Right ventricle myocardium inferior (tissue), 1 donor: ENCODE measurements around the gene RREB1. TPM values are rescaled to one million over a fixed set of nuclear protein-coding genes. Genes with fewer than 3 reads are reported as not detected.

Experiments used
- ATAC-seq: fragments of 200-7000 bp; cut with Tn5 transposase; one replicate; pipeline ENCODE4 v1.9.1; 2020; ENCODE audit warnings: mild to moderate bottlenecking, moderate library complexity
- DNase-seq: peaks from one replicate; pipeline ENCODE4 v3.0.0; 2021; ENCODE audit errors: missing footprints
- intact Hi-C: fragments of 100-400 bp; cut with DNase I; formaldehyde crosslinking; loops from one replicate; pipeline ENCODE4 v1.11.0; 2022
- total RNA-seq: library from RNA; stranded (reverse); fragmentation: NEBNext Ultra II Directional; extraction: Animal tissue kit (Norgen Biotek cat#: 25700); gene quantifications from one replicate; pipeline ENCODE4 v1.2.1, GENCODE V29; 2021
- donor health status: DM: no; HTN: yes; CAD: no; lungs with severe emphysema.

The RREB1 gene
- total RNA-seq, 1 donor from 2014 or later: 34.2 TPM

DNA sequence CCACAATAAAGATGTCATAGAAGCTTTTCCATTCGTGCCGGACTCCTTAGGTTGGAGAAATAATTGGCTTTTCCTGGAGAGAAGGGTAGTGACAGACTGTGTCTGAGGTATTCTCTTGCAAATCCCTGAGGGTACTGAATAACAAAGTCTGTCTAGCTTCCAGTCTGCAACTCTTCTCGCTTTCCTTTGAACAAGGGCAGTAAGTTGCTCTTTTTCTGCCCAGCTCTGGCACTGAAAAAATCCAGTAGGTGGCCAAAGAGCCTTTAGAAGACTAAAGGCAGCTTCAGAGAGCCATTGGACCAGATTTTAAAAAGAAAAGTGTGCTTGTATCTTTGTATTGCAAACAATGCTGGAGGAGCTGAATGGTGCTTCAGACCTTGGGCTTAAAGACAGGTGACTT lies 20.7 kb upstream of the RREB1 start:
- ATAC-seq: no peak

DNA sequence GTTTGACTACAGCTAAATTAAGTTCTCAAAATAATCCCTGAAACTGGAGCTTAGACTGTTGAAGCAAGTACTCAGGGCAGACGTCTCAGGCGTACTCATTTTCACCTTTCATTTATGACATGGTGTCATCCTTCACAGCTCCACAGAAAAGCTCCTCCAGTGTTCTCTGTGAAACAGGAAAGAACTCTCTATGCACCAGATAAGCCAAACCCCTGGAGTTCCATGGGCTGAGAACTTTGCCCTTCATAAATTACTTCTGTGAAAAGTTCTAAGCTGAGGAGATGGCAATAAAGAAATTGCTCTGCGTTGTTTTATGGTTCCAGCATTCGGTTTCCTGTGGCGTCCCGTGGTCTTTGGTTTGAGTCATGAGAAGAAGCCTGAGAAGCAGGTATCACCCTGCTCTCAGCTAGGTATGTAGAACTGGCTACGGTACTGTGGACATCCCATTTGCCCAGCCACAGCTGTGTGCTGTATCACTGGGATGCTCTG lies 20.2 kb upstream of the RREB1 start:
- intact Hi-C loops: no loop called here
- no peak for DNase-seq
- no peak for ATAC-seq

More for the DNA sequence above, 20.7 kb upstream of the RREB1 start:
- DNase-seq: no peak
- intact Hi-C loops: no loop called here

DNA sequence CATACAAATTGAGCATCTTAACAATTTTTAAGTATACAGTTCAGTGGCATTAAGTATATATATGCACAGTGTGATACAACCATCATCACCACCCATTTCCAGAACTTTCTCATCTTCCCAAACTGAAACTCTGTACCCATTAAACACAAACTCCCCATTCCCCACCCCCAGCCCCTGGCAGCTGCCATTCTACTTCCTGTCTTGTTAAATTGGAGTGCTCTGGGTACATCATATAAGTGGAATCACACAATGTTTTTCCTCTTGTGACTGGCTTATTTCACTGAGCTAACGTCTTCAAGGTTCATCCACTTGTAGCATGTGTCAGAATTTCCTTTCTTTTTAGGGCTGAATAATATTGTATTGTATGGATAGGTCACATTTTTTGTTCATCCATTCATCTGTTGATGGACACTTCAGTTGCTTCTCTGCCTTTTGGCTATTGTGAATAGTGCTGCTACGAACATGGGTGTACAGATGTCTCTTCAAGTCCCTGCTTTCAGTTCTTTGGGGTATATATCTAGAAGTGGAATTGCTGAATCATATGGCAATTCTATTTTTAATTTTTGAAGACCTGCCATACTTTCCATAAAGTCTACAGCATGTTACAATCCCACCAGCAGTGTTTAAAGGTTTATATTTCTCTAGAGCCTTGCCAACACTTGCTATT lies 19.6 kb upstream of the RREB1 start:
- DNase-seq (no peak), ATAC-seq (no peak)
- intact Hi-C loops: no loop called here

DNA sequence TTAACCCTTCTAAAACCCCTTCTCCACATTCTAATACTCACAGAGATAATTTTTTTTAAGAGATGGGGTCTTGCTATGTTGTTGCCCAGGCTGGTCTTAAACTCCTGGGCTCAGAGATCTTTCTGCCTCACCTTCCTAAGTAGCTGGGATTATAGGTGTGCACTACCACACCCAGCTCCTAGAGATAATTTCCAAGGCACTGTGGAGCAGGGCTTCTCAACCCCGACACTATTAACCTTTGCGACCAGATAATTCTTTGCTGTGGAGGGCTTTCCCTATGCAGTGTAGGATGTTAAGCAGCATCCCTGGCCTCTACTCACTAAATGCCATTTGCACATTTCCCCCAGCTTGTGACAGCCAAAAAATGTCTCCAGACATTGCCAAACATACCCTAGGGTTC lies 8.8 kb upstream of the RREB1 start:
- intact Hi-C loops: no loop called here
- ATAC-seq: no peak
- DNase-seq: no peak

DNA sequence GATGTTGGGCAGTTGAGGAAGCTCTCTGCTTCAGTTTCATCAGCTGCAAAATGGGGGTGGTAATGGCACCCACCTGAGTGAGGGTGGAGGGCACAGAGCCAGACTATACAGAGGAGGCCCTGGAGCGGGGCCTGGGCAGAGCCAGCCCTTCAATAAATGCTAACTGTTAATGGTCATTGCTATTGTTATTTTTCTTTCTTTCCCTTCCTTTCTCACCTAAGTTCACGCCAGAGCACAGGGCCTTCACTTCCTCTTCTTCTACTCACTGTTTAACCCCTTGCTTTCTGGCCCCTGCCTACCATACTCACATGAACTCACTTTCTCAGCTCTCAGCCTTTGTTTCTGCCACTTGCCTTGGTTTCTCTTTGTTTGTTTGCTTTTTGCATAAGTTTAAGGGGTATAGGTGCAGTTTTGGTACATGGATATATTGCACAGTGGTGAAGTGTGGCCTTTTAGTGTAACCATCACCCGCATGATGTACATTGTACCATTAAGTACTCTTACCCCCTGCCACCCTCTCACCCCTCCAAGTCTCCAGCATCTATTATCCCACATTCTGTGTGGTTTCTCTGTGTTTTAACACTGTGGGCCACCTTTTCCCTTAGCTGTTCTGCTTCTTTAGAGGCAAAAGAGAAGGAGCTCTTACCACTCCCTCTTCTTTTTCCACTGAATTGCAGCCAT lies 7.5 kb upstream of the RREB1 start:
- ATAC-seq (no peak), DNase-seq (no peak)
- intact Hi-C loops: loop anchor here (10.0 kb wide), 1 partner anchor 175 kb away; no protein-coding TSS in a partner anchor

DNA sequence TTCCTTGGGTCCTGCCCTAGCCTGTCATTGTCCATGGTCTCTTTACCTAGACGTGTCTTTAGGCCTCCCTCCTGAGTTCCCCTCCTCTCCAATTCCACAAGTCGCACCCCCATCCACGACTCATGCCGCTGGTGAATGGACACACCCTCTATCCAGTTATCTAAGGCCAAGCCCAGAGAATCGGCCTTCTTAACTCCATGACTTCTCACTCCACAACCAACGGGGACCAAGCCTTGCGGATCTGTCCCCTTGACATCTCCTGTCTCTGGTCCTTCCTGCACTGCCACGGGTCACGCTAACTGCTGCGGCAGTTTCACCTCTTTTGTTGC lies 7.0 kb upstream of the RREB1 start:
- intact Hi-C loops: loop anchor here (10.0 kb wide), 1 partner anchor 176 kb away; no protein-coding TSS in a partner anchor
- ATAC-seq: no peak
- no peak for DNase-seq

DNA sequence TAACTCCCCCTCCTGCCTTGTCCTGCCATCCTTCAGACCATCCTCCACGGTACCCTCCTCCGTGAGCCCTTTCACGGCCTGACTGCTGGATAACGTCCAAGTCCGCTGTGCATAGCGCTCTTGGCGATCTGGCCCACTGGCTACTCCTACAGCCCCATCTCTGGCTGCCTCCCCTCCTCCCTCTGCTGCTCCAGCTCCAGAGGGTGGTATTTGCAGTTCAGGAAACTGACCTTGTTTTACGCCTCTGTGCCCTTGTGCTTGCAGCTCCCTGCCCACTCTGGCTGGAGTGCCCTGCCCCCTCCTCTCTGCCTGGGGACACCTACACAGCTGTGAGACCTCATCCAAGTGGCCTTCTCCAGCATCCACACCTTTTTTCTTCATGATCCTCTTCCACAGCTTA lies 6.5 kb upstream of the RREB1 start:
- intact Hi-C loops: loop anchor here (10.0 kb wide), 1 partner anchor 176 kb away; no protein-coding TSS in a partner anchor
- DNase-seq (no peak), ATAC-seq (peak; percentile 53)

DNA sequence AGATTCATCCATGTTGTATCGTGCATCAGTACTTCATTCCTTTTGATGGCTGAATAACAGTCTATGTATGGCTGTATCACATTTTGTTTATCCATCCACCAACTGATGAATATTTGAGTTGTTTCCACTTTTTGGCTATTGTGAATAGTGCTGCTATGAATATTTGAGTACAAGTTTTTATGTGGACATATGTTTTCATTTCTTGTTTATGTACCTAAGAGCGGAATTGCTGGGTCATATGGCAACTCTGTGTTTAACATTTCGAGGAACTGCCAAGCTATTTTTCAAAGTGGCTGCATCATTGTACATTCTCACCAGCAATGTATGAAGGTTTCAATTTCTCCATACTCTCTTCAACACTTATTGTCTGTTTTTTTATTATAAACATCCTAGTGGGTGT lies 3.0 kb upstream of the RREB1 start:
- ATAC-seq: no peak
- intact Hi-C loops: loop anchor here (5.0 to 10.0 kb wide), 4 partner anchors 52 to 417 kb away; no protein-coding TSS in a partner anchor

DNA sequence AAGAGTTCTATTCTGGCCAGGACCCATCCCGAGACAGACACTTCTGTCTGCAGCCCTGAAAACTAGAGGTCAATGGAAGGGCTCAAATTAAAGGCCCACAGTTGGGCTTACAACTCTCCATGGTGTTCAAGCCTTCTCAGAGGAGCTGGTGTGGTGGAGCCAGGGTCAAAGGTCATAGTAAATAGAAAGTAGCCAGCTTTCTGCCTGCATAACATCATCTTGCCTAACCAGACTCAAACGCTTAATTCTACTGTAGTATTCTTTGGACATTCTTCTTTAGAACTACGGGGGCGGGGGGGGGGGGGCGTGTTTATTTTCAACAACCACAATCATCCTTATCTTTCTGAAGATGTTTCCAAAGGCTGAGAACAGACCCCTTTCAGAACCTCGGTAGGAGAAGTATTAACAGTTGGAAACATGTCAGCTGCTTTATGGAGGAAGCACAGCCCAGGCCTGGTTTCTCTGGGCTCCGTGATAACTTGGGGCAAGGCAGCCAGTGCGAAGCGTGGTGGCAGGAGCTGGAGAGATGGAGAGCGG lies 1.5 kb upstream of the RREB1 start:
- intact Hi-C loops: loop anchor here (5.0 to 10.0 kb wide), 4 partner anchors 54 to 419 kb away; no protein-coding TSS in a partner anchor
- DNase-seq (no peak), ATAC-seq (no peak)

More for the DNA sequence above, 3.0 kb upstream of the RREB1 start:
- DNase-seq: no peak

DNA sequence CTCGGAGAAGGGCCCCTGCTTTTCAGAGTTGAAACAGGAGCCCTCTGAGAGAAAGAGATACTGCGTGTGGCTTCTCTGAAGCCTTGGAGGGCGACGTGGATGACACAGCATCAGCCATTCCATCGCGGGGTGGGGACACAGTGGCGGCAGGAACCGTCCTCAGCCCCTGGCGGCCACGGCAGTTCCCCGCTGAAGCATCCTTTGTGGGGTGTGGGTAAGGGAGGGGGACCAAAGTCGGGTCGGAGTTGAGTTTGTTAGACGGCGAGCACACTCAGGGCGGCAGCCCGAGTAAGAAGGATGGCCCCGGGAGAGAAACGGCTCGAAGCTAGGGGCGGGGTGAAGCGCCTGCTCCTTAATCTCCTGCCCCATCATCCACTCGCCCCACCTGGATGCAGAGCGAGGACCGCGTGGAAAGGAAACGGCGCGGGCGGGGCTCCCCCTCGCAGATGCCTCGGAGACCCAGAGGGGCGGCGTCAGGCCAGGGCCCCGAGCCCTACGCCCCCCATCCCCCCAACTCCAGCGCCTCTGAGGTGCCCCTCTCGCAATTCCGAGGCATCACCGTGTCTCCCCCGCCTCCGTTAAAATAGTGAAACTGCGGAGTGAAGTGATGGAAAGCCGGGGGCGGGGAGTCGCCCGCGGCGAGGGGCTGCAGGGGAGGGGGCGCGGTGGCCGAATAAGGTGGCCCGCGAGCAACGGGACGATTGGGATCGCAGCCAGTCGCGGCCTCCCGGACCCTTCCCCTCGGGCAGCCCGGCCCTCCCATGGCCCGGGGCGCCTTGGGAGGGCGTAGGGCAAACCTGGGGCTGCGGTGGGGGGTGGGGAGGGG lies 796 bp upstream of the RREB1 start:
- ATAC-seq (peak; percentile 10), DNase-seq (peak; percentile 73)
- intact Hi-C loops: loop anchor here (5.0 to 10.0 kb wide), 4 partner anchors 55 to 420 kb away; no protein-coding TSS in a partner anchor

DNA sequence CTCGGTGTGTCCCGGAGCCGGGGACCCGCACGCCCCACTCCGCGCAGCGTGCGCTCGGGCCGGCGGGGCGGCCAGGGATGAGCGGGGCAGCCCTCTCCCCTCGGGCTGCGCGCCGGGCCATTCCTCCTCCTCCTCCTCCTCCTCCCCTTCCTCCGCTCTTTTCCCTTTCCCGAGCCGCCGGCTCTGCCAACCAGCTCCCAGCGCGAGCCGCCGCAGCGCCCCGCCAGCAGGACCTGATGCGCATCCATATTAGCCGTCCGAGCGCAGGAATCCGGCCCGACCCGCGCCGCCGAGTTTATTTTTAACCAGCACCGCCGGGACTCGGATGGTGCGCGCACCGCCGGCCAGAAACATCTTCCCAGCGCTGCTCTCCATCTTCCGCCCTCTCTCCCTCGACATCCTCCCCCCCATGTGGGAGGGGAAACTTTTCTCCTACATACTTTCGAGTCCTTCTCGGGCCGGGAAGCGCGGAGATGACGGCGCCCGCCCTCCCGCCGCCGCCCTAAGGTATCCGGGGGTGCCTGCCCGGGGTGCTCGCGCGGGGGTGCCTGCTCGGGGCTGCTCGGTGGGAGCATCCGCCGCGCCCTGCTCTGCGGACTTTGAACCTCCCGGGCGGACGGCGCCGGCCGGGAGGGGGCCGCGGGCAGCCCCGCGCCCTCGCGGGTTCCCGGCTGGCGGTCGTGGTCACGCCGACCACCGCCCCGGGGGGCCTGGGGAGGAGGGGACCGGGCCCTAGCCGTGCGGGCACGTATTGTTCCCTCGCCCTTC lies 619 bp downstream of the RREB1 start:
- DNase-seq: peak; percentile 91
- ATAC-seq: peak; percentile 60
- intact Hi-C loops: loop anchor here (2.0 to 10.0 kb wide), 6 partner anchors 32 to 421 kb away; no protein-coding TSS in a partner anchor

DNA sequence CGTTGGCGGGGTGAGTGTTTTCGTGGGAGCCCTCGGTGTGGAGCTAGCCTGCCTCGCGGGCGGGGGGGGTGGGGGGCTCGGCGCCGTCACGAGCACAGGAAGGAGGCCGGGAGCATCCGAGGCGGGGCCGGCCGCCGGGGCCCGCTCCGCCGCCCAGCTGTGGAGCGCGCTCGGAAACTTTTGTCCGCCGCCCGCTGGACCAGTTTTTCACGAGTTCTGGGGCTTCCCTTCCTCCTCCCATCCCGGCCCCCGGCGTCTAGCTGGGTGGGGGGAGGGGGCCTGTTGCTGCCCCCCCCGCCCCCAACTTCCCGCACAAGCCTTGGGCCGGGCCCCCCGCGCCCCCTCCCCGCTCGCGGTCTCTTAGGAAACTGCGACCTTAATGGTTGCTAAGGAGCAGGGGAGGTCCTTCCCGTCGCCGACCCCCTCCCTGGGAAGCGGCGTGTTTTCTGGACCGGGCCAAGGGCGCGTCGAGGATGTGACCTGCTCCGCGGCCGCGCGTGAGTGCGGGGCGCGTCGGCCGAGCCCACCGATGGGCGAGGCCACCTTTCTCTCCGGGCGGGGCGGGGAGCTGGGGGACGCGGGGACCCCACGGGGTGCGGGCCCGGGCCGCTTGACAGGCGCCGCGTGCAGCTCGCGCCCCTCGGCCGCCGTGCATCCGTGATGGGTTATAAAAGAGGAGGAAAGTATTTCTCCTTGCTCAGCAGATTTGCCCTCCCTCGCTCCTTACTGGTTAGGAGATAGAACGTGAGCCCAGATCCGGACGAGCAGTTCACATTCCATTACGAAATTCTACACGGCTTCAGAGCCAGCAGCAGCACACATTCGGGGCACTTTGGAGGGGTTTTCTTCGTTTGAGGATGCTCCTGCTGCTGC lies 1.4 kb downstream of the RREB1 start:
- DNase-seq (peak; percentile 79), ATAC-seq (peak; percentile 62)
- intact Hi-C loops: loop anchor here (2.0 to 10.0 kb wide), 6 partner anchors 32 to 422 kb away; no protein-coding TSS in a partner anchor

DNA sequence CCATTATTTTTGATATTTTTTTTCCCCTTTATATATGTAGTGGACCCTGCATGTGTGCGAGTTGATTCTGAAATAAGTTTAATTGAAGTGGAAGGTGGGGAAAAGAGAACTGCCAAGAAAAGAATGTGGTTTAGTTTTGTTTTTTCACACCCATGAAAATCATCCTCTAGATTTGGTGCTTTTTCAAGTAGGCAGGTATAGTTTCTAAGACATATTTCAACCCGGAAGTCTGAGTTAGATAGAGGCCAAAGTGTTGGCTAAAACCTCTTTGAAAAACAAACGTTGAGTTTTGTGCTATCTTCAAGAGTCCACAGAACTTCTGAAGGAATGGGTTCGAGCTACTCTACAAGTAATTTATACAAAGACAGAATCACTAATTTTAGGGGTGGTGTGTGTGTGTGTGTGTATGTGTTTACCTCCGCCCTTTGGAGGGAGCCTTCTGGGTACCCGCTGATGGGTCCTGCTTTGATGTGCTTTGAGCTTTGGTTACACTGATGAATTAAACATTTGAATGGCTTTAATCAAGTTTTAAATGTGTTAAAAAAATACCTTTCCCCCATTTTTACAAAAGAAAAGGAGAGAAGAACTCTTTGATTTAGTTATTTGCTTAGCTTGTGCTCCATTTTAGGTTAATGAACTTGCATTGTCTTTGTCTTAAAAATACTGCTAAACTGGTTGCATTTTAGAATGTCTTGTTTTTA lies 2.5 kb downstream of the RREB1 start:
- intact Hi-C loops: no loop called here
- no peak for ATAC-seq

DNA sequence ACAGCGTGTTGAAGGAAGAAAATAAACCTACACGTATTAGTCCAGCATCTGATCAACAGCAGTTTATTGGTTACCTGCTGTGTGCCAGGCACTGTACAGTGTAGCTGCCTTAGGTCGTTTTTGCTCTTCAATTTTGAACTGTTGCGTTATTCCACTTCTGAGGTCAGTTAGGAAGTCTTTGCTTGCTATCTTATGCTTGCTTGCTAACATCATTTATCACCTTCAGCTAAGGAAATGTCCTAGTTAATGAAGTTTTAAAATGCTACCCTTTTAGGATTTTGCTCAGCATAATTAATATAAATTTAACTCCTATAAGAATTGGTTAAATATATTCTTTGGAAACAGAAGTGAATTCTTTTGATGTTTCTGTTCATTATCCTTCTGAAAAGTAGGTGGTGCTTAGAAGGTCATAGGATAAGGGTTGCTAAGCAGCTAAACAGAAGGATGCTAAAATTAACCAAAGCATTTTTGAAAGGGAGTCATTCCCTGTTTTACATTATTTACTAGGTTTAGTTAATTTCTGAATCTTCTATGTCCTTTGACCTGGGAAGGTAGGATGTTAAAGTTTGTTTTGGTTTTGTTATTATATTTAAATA lies 3.4 kb downstream of the RREB1 start:
- DNase-seq (no peak), ATAC-seq (no peak)
- intact Hi-C loops: no loop called here

More for the DNA sequence above, 2.5 kb downstream of the RREB1 start:
- DNase-seq: no peak

DNA sequence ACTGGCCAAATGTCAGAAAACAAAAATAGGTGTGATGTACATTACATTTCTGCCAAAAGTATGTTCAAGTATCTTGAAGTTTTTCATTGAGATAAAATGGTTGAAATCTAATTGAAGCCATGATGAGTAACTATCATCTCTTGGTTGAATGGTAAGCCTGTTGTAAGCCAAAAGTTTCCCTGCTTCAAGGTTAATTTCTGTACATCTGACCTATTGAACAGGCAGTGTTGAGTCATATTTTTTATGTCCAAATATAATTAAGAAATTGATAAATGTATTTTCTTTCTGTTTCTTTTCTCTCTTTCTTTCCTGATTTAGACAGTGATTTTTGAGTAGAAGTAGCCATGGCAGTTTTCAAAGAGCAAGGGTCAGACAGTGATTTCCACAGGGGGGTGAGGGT lies 4.4 kb downstream of the RREB1 start:
- ATAC-seq (no peak), DNase-seq (no peak)
- intact Hi-C loops: no loop called here

DNA sequence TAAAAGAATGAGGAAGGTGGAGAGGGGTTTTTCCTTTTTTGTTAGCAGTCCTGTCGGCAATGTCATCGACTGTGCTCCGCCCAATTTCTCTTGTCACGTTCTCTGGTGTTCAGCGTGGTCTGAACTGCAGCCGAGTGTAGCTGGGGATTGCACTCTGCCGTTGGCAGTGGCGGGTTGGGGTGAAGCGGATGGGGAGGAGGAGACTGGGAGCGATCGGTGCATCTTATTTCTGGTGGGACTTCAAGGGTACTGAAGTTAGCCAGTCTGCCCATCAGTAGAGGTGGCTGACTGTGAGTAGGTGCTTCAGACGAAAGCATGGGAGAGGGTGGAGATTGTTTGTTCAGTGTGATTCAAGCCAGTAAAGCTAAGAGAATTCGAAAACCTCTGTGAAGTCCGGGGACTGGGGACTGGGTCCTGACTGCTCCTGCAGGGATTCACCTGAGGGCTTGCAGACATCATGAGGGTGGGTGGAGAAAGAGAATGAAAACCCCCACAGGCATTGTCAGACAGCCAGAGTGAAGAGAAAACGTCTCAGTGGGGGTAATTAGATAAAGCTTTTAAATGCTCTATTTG lies 5.1 kb downstream of the RREB1 start:
- ATAC-seq (peak; percentile 12), DNase-seq (peak; percentile 72)
- intact Hi-C loops: no loop called here
